H1 (cell line): ENCODE results near the gene CENATAC. TPM values are rescaled to one million over a fixed set of nuclear protein-coding genes. Genes with fewer than 3 reads are reported as not detected.

Source experiments
- CTCF ChIA-PET: fragments of 300-600 bp; sonication (Branson Sonifier 250); formaldehyde crosslinking; loops from one replicate; lab custom pipeline; 2021; ENCODE audit not compliant: partially characterized antibody; lab: Charles Lee
- POLR2A ChIA-PET: fragments of 300-600 bp; sonication (Branson Sonifier 250); formaldehyde crosslinking; loops from one replicate; lab custom pipeline; 2021; ENCODE audit warnings: inconsistent platforms; ENCODE audit not compliant: partially characterized antibody; lab: Charles Lee
- DNase-seq, 2 experiments: peaks; one replicate each; pipeline versions ENCODE4 v3.0.0 to v3.0.0-alpha.2; 2010 to 2022; ENCODE audit warnings: low spot score in 2 of 2, low read depth in 1 of 2, mixed read lengths in 1 of 2
- FAIRE-seq: peaks from 2 replicates; lab custom pipeline; 2011; peaks lifted over from hg19 to GRCh38; lab: Jason Lieb, UNC
- H2AFZ ChIP-seq: 2 replicates; pipeline ENCODE4 v1.8.1; 2012; ENCODE audit warnings: low read length, inconsistent platforms
- H2AK5ac ChIP-seq: 2 replicates; pipeline ENCODE4 v1.6.1; 2013; ENCODE audit warnings: low read depth, low read length
- H2BK120ac ChIP-seq: replicated peaks from 2 replicates; pipeline ENCODE3; 2013; ENCODE audit warnings: low read depth, low read length, inconsistent platforms
- H2BK12ac ChIP-seq: 2 replicates; pipeline ENCODE4 v1.6.1; 2013; ENCODE audit warnings: low read depth, low read length
- H2BK15ac ChIP-seq: 2 replicates; pipeline ENCODE4 v1.6.1; 2013; ENCODE audit warnings: low read length
- H2BK20ac ChIP-seq: 2 replicates; pipeline ENCODE4 v1.6.1; 2013; ENCODE audit warnings: low read length
- H2BK5ac ChIP-seq: 2 replicates; pipeline ENCODE4 v1.6.1; 2013; ENCODE audit warnings: low read depth, low read length
- H3K14ac ChIP-seq: 2 replicates; pipeline ENCODE4 v1.6.1; 2013; ENCODE audit warnings: inconsistent platforms; ENCODE audit not compliant: insufficient read length
- H3K18ac ChIP-seq: 2 replicates; pipeline ENCODE4 v1.6.1; 2013; ENCODE audit warnings: low read length; ENCODE audit errors: extremely low read depth
- H3K23ac ChIP-seq: 2 replicates; pipeline ENCODE4 v1.6.1; 2013; ENCODE audit warnings: inconsistent platforms; ENCODE audit not compliant: insufficient read length
- H3K23me2 ChIP-seq: 2 replicates; pipeline ENCODE4 v1.6.1; 2013; ENCODE audit warnings: low read depth, low read length
- H3K27ac ChIP-seq: 2 replicates; pipeline ENCODE4 v1.6.1; 2011; ENCODE audit warnings: low read depth, low read length, inconsistent platforms
- H3K27me3 ChIP-seq, 4 experiments: replicated peaks in 1 of 4; 1 replicate in 1 of 4; 2 replicates in 3 of 4; pipeline versions ENCODE4 v1.6.1 to v1.8.1; 2011 to 2013; ENCODE audit warnings: low read length in 3 of 4, mild to moderate bottlenecking in 3 of 4, inconsistent platforms in 2 of 4, mixed read lengths in 2 of 4, moderate library complexity in 1 of 4; ENCODE audit not compliant: control insufficient read depth in 3 of 4, insufficient read depth in 3 of 4; ENCODE audit errors: extremely low read depth in 1 of 4
- H3K36me3 ChIP-seq, 4 experiments: 2 replicates each; pipeline versions ENCODE4 v1.6.1 to v1.8.1; 2011 to 2013; ENCODE audit warnings: mild to moderate bottlenecking in 4 of 4, low read length in 3 of 4, moderate library complexity in 2 of 4, control low read depth in 1 of 4, inconsistent platforms in 1 of 4; ENCODE audit not compliant: insufficient read depth in 4 of 4, control insufficient read depth in 2 of 4
- H3K4ac ChIP-seq: replicated peaks from 2 replicates; pipeline ENCODE3; 2013; ENCODE audit warnings: low read length, low read depth, mixed read lengths, inconsistent platforms; ENCODE audit not compliant: insufficient read length
- H3K4me1 ChIP-seq, 4 experiments: replicated peaks in 1 of 4; 1 replicate in 1 of 4; 2 replicates in 3 of 4; pipeline versions ENCODE4 v1.6.1 to v1.8.1; 2011 to 2013; ENCODE audit warnings: low read length in 3 of 4, inconsistent platforms in 2 of 4, mixed read lengths in 1 of 4; ENCODE audit not compliant: insufficient read depth in 4 of 4, control insufficient read depth in 3 of 4
- H3K4me2 ChIP-seq, 2 experiments: 2 replicates each; pipeline versions ENCODE4 v1.6.1 to v1.8.1; 2011 to 2013; ENCODE audit warnings: low read depth in 2 of 2, low read length in 2 of 2, control low read depth in 1 of 2, inconsistent platforms in 1 of 2, mild to moderate bottlenecking in 1 of 2; ENCODE audit not compliant: insufficient read depth in 1 of 2
- H3K4me3 ChIP-seq, 4 experiments: fragments of 200-600, 300-600 bp in 1 of 4; sonication (generic), shearing (Covaris generic), sonication (Bioruptor Twin) in 1 of 4; 2 replicates each; pipeline versions ENCODE4 v1.5.1 to v1.8.1; 2011 to 2016; ENCODE audit warnings: low read length in 4 of 4, low read depth in 3 of 4, control low read depth in 2 of 4, inconsistent platforms in 2 of 4, mild to moderate bottlenecking in 2 of 4, mixed read lengths in 1 of 4, moderate library complexity in 1 of 4; ENCODE audit not compliant: insufficient read depth in 2 of 4; ENCODE audit errors: extremely low read depth in 1 of 4
- H3K56ac ChIP-seq: replicated peaks from 2 replicates; pipeline ENCODE3; 2013; ENCODE audit warnings: low read depth, mild to moderate bottlenecking, mixed read lengths, low read length, inconsistent platforms; ENCODE audit not compliant: insufficient read length
- H3K79me1 ChIP-seq: 2 replicates; pipeline ENCODE4 v1.6.1; 2013; ENCODE audit warnings: low read depth, low read length, control low read depth
- H3K79me2 ChIP-seq, 2 experiments: 2 replicates each; pipeline versions ENCODE4 v1.6.1 to v1.8.1; 2012 to 2013; ENCODE audit warnings: low read length in 2 of 2, mild to moderate bottlenecking in 2 of 2, inconsistent platforms in 1 of 2; ENCODE audit not compliant: insufficient read depth in 2 of 2, control insufficient read depth in 1 of 2
- H3K9ac ChIP-seq, 4 experiments: replicated peaks in 1 of 4; 1 replicate in 1 of 4; 2 replicates in 3 of 4; pipeline versions ENCODE4 v1.6.1 to v1.8.1; 2011 to 2013; ENCODE audit warnings: low read depth in 3 of 4, low read length in 3 of 4, control low read depth in 2 of 4, mild to moderate bottlenecking in 2 of 4, moderate library complexity in 2 of 4, inconsistent platforms in 1 of 4; ENCODE audit errors: extremely low read depth in 1 of 4
- H3K9me3 ChIP-seq, 2 experiments: 2 replicates each; pipeline versions ENCODE4 v1.6.1 to v1.8.1; 2012 to 2013; ENCODE audit warnings: mild to moderate bottlenecking in 2 of 2, moderate library complexity in 2 of 2, control low read depth in 1 of 2, inconsistent platforms in 1 of 2, low read depth in 1 of 2, low read length in 1 of 2, mixed read lengths in 1 of 2; ENCODE audit not compliant: insufficient read depth in 2 of 2
- H4K20me1 ChIP-seq, 2 experiments: replicated peaks in 1 of 2; 2 replicates each; pipeline versions ENCODE3 to v1.8.1; 2011 to 2013; ENCODE audit warnings: inconsistent platforms in 2 of 2, low read length in 2 of 2, mild to moderate bottlenecking in 1 of 2; ENCODE audit not compliant: insufficient read depth in 2 of 2, control insufficient read depth in 1 of 2
- H4K5ac ChIP-seq: 2 replicates; pipeline ENCODE4 v1.6.1; 2013; ENCODE audit warnings: low read length, low read depth, mixed read lengths, inconsistent platforms; ENCODE audit not compliant: insufficient read length
- H4K8ac ChIP-seq: 2 replicates; pipeline ENCODE4 v1.8.0; 2013; ENCODE audit warnings: mild to moderate bottlenecking, moderate library complexity, low read length, inconsistent platforms; ENCODE audit not compliant: insufficient read depth; ENCODE audit errors: extremely low read depth
- H4K91ac ChIP-seq: replicated peaks from 2 replicates; pipeline ENCODE3; 2013; ENCODE audit warnings: low read length, mixed read lengths, inconsistent platforms; ENCODE audit not compliant: insufficient read length
- ASH2L ChIP-seq: fragments of 200-600, 300-600 bp; sonication (generic); IDR thresholded peaks from one replicate; pipeline ENCODE4 v1.7.1; 2017; ENCODE audit warnings: low read length
- CBX8 ChIP-seq: fragments of 300-800, 300-1000 bp; sonication (generic); IDR thresholded peaks from 2 replicates; pipeline ENCODE4 v1.7.1; 2016; ENCODE audit warnings: low read depth, low read length, borderline replicate concordance
- CTBP2 ChIP-seq: IDR thresholded peaks from 2 replicates; pipeline ENCODE4 v1.7.0; 2011; ENCODE audit warnings: borderline replicate concordance, mild to moderate bottlenecking, moderate library complexity, mixed read lengths, low read length; ENCODE audit not compliant: insufficient read depth, insufficient read length
- EP300 ChIP-seq, 2 experiments: IDR thresholded peaks; 1 replicate in 1 of 2; 2 replicates in 1 of 2; pipeline ENCODE4 v1.6.1; 2011 to 2012; ENCODE audit warnings: low read depth in 2 of 2, low read length in 2 of 2, mild to moderate bottlenecking in 2 of 2, borderline replicate concordance in 1 of 2, inconsistent platforms in 1 of 2, moderate library complexity in 1 of 2
- EZH2 ChIP-seq: fragments of 200-600 bp; sonication (generic); IDR thresholded peaks from 2 replicates; pipeline ENCODE4 v1.7.1; 2012; ENCODE audit warnings: low read depth, mild to moderate bottlenecking, moderate library complexity, low read length, inconsistent platforms; ENCODE audit not compliant: severe bottlenecking
- GTF2F1 ChIP-seq: IDR thresholded peaks from 2 replicates; pipeline ENCODE4 v1.6.1; 2012; ENCODE audit warnings: low read depth, low read length, improper control_type of control experiment, borderline replicate concordance
- HDAC6 ChIP-seq: IDR thresholded peaks from one replicate; pipeline ENCODE4 v1.7.1; 2012; ENCODE audit warnings: low read depth, mild to moderate bottlenecking, inconsistent platforms, low read length, moderate library complexity
- KDM4A ChIP-seq: IDR thresholded peaks from one replicate; pipeline ENCODE4 v1.7.1; 2012; ENCODE audit warnings: low read depth, mild to moderate bottlenecking, moderate library complexity, low read length, inconsistent platforms; ENCODE audit not compliant: severe bottlenecking
- MAFK ChIP-seq: IDR thresholded peaks from 2 replicates; pipeline ENCODE4 v1.6.1; 2012; ENCODE audit warnings: low read depth, mild to moderate bottlenecking, improper control_type of control experiment, low read length
- PHF8 ChIP-seq: fragments of 200-600 bp; sonication (generic); conservative IDR thresholded peaks from 2 replicates; pipeline ENCODE4 v1.7.1; 2012; ENCODE audit warnings: low read depth, mild to moderate bottlenecking, inconsistent platforms, low read length, moderate library complexity
- RFX5 ChIP-seq: IDR thresholded peaks from 2 replicates; pipeline ENCODE4 v1.6.1; 2011; ENCODE audit warnings: low read depth, low read length, improper control_type of control experiment, borderline replicate concordance
- SP1 ChIP-seq: IDR thresholded peaks from 2 replicates; pipeline ENCODE4 v1.6.1; 2011; ENCODE audit warnings: low read depth, low read length
- SP2 ChIP-seq: IDR thresholded peaks from 2 replicates; pipeline ENCODE4 v1.6.1; 2012; ENCODE audit warnings: mild to moderate bottlenecking, low read length, inconsistent platforms
- TAF1 ChIP-seq: IDR thresholded peaks from 2 replicates; pipeline ENCODE4 v1.6.1; 2011; ENCODE audit warnings: mild to moderate bottlenecking, low read depth, low read length
- WGBS, 2 experiments: shearing (Covaris generic) in 1 of 2; methylation state at CpG; one replicate each; pipeline versions ENCODE4 v1.1.6 to v1.1.7; 2013 to 2015; ENCODE audit warnings: low lambda C conversion rate in 2 of 2, mixed read lengths in 2 of 2, inconsistent platforms in 1 of 2, low coverage in 1 of 2, missing lambda C conversion rate in 1 of 2; ENCODE audit not compliant: insufficient replicate concordance in 2 of 2, insufficient coverage in 1 of 2, insufficient read length in 1 of 2; ENCODE audit errors: extremely low coverage in 1 of 2, missing lambda C conversion rate in 1 of 2; 5-methylcytosine and 5-hydroxymethylcytosine counted together
- polyA plus RNA-seq, 7 experiments: library from polyadenylated mRNA; depleted of rRNA in 3 of 7; stranded (reverse) in 5 of 7; unstranded in 2 of 7; fragments of >200 nt in 5 of 7; fragments of 200-250 nt in 2 of 7; gene quantifications; 1 replicate in 5 of 7; 2 replicates in 1 of 7; 4 replicates in 1 of 7; pipeline versions ENCODE4 v1.2.1 to v1.2.3, GENCODE V29; 2011 to 2013; ENCODE audit warnings: missing spikeins in 2 of 7, mixed read lengths in 2 of 7
- total RNA-seq: library from RNA; stranded (reverse); fragmentation: NEBNext Ultra II Directional; extraction: Animal tissue kit (Norgen Biotek cat#: 25700); gene quantifications from 2 replicates; pipeline ENCODE4 v1.2.1, GENCODE V29; 2021

CENATAC gene
- total and polyA plus RNA-seq, 2 of the 8 experiments (the other 6 are each of a cell fraction or from before 2014, with no cell fraction given): 22.7 to 36.4 TPM

- Histone ChIP-seq H3K9ac (no peak overlapping the region), H3K27me3 (peaks cover 0 to 4% (median 2%) of the 10 kb centered on the region in 4 experiments; a peak in 2 of 7 replicates), H2BK15ac (no peak overlapping the region), H3K27ac (no peak overlapping the region), H3K36me3 (no peaks in the 10 kb centered on the region), H2BK5ac (no peak overlapping the region), H2BK20ac (no peak overlapping the region), H3K9me3 (no peaks in the 10 kb centered on the region), H2BK120ac (no peak overlapping the region), H4K8ac (no peak overlapping the region), H3K79me1 (no peaks in the 10 kb centered on the region), H3K56ac (no peak overlapping the region), H3K4me1 (peaks cover 0 to 5% (median 1%) of the 10 kb centered on the region in 4 experiments; a peak in 3 of 7 replicates), H3K18ac (no peak overlapping the region), H2AFZ (no peak overlapping the region), H4K91ac (no peak overlapping the region), H3K14ac (no peak overlapping the region), H4K20me1 (no peaks in the 10 kb centered on the region), H3K4me2 (no peak overlapping the region), H2BK12ac (no peak overlapping the region), H3K23me2 (0 out of 2 replicates have a peak, but pooled peaks cover 2% of the 10 kb centered on the region), H2AK5ac (no peak overlapping the region), H4K5ac (no peak overlapping the region), H3K79me2 (no peaks in the 10 kb centered on the region), H3K4ac (no peak overlapping the region), H3K4me3 (no peak overlapping the region), H3K23ac (no peak overlapping the region)
- ChIA-PET POLR2A (interaction anchor here (1.9 to 2.2 kb wide), 2 partner anchors 49 to 62 kb away, joined by 5 to 6 read pairs; no protein-coding TSS in a partner anchor), CTCF (interaction anchor here (0.6 to 12.7 kb wide), 15 partner anchors 10 to 310 kb away, joined by 3 to 100 read pairs (median 5); no protein-coding TSS in a partner anchor)
- no peak for DNase-seq
- FAIRE-seq: no peak
- WGBS, 2 experiments: 98% methylated on average over 6 of the region's 8 CpGs; no CpG with 5 or more reads in 1 of the 2 experiments
- TF ChIP-seq EP300 (IDR thresholded peaks at IDR 0.05; ENCODE audit: borderline replicate concordance in 1 of 2, low read depth in 2 of 2, low read length in 2 of 2): no peak
- TF ChIP-seq PHF8: no peak
- no peak for TF ChIP-seq ASH2L
- no peak for TF ChIP-seq MAFK
- no peak for TF ChIP-seq CBX8
- TF ChIP-seq SP1: no peak
- no peak for TF ChIP-seq CTBP2
- no peak for TF ChIP-seq GTF2F1
- TF ChIP-seq RFX5: no peak
- no peak for TF ChIP-seq HDAC6
- TF ChIP-seq EZH2: no peak
- no peak for TF ChIP-seq KDM4A
- TF ChIP-seq TAF1: no peak
- no peak for TF ChIP-seq SP2
These were observed 40.0 kb upstream of the CENATAC start for GRCh38 chr11:118957968-118958367.
